HepG2 (cell line): ENCODE measurements around the gene MAN1B1. TPM values are rescaled to one million over a fixed set of nuclear protein-coding genes. Genes with fewer than 3 reads are reported as not detected.

ENCODE experiments used
- ATAC-seq: fragments of 200-7000 bp; cut with Tn5 transposase; 3 replicates; pipeline ENCODE4 v1.9.1; 2020; ENCODE audit warnings: mild to moderate bottlenecking, moderate library complexity
- BruUV-seq: library from RNA; stranded (reverse); fragments of 400-500 nt; replicated peaks from 2 replicates; lab custom pipeline; 2021; lab: Mats Ljungman, UMichigan
- CTCF ChIA-PET: fragments of 300-600 bp; formaldehyde crosslinking; extraction: SDS; loops from one replicate; lab custom pipeline; 2021; ENCODE audit warnings: low total read pairs, inconsistent platforms, low intra/inter-chr PET ratio; lab: Yijun Ruan, JAX
- POLR2A ChIA-PET: fragments of 350-600 bp; sonication (Branson Sonifier 250); formaldehyde crosslinking; loops from one replicate; lab custom pipeline; 2020; ENCODE audit warnings: antibody characterized with exemption, inconsistent platforms; lab: Yijun Ruan, JAX
- DNase-seq: peaks from one replicate; pipeline ENCODE4 v3.0.0-alpha.2; 2015; ENCODE audit warnings: low spot score
- FAIRE-seq: peaks from 3 replicates; lab custom pipeline; 2011; peaks lifted over from hg19 to GRCh38; lab: Jason Lieb, UNC
- H2AFZ ChIP-seq: one replicate; pipeline ENCODE4 v1.6.1; 2011; ENCODE audit warnings: low read length, inconsistent platforms
- H3K27ac ChIP-seq: fragments of 300-600 bp; 3 replicates; pipeline ENCODE4 v1.8.0; 2011; ENCODE audit warnings: mixed run types, mild to moderate bottlenecking, mixed read lengths, low read length, inconsistent platforms; ENCODE audit not compliant: insufficient read depth; ENCODE audit errors: extremely low read length
- H3K27me3 ChIP-seq, 2 experiments: fragments of 200-600 bp in 1 of 2; 2 replicates in 1 of 2; 3 replicates in 1 of 2; pipeline versions ENCODE4 v1.6.0 to v1.8.0; 2011; ENCODE audit warnings: low read length in 2 of 2, mild to moderate bottlenecking in 2 of 2, moderate library complexity in 2 of 2, inconsistent platforms in 1 of 2; ENCODE audit not compliant: insufficient read depth in 2 of 2, control insufficient read depth in 1 of 2
- H3K36me3 ChIP-seq, 2 experiments: fragments of 200-600 bp in 1 of 2; replicated peaks in 1 of 2; 2 replicates in 1 of 2; 3 replicates in 1 of 2; pipeline versions ENCODE4 v1.5.1 to v1.8.0; 2011; ENCODE audit warnings: low read length in 2 of 2, inconsistent platforms in 1 of 2; ENCODE audit not compliant: insufficient read depth in 2 of 2, control insufficient read depth in 1 of 2
- H3K4me1 ChIP-seq: 2 replicates; pipeline ENCODE4 v1.5.1; 2012; ENCODE audit warnings: low read length, inconsistent platforms; ENCODE audit not compliant: insufficient read depth
- H3K4me2 ChIP-seq: 2 replicates; pipeline ENCODE4 v1.6.0; 2011; ENCODE audit warnings: low read depth, low read length, inconsistent platforms
- H3K4me3 ChIP-seq, 3 experiments: fragments of 200-600 bp in 1 of 3; sonication (generic), shearing (Covaris generic) in 1 of 3; replicated peaks in 1 of 3; 2 replicates each; pipeline ENCODE4 v1.5.1; 2011 to 2016; ENCODE audit warnings: low read length in 3 of 3, inconsistent platforms in 2 of 3, low read depth in 2 of 3, mild to moderate bottlenecking in 2 of 3, control low read depth in 1 of 3, mixed read lengths in 1 of 3; ENCODE audit not compliant: insufficient read depth in 1 of 3
- H3K79me2 ChIP-seq: one replicate; pipeline ENCODE4 v1.6.1; 2011; ENCODE audit warnings: low read length, inconsistent platforms; ENCODE audit not compliant: insufficient read depth
- H3K9ac ChIP-seq: 2 replicates; pipeline ENCODE4 v1.6.0; 2011; ENCODE audit warnings: mild to moderate bottlenecking, low read depth, low read length, inconsistent platforms; ENCODE audit not compliant: insufficient read depth
- H3K9me3 ChIP-seq: 2 replicates; pipeline ENCODE4 v1.5.1; 2012; ENCODE audit warnings: mild to moderate bottlenecking, low read length
- H4K20me1 ChIP-seq: 2 replicates; pipeline ENCODE4 v1.6.0; 2011; ENCODE audit warnings: inconsistent platforms, mild to moderate bottlenecking, low read length, moderate library complexity; ENCODE audit not compliant: insufficient read depth
- GPBP1L1 ChIP-seq: sonication (generic); formaldehyde crosslinking; IDR thresholded peaks from 2 replicates; pipeline ENCODE4 v1.5.0; 2020; ENCODE audit warnings: mild to moderate bottlenecking, missing genetic modification reagents
- NFAT5 ChIP-seq: sonication (generic); formaldehyde crosslinking; IDR thresholded peaks from 2 replicates; pipeline ENCODE4 v1.4.0; 2020; ENCODE audit warnings: missing genetic modification reagents
- SMARCE1 ChIP-seq: fragments of 450-650 bp; IDR thresholded peaks from 2 replicates; pipeline ENCODE4 v1.6.1; 2017; ENCODE audit warnings: borderline replicate concordance
- ZNF317 ChIP-seq: sonication (generic); formaldehyde crosslinking; IDR thresholded peaks from 2 replicates; pipeline ENCODE4 v1.5.0; 2020; ENCODE audit warnings: mild to moderate bottlenecking, missing genetic modification reagents
- ZNF382 ChIP-seq: sonication (generic); formaldehyde crosslinking; IDR thresholded peaks from 2 replicates; pipeline ENCODE4 v1.5.0; 2020; ENCODE audit warnings: missing genetic modification reagents, mild to moderate bottlenecking, borderline replicate concordance
- ZNF790 ChIP-seq: sonication (generic); formaldehyde crosslinking; IDR thresholded peaks from 2 replicates; pipeline ENCODE4 v1.8.0; 2022; ENCODE audit warnings: missing genetic modification reagents, mild to moderate bottlenecking, borderline replicate concordance
- WGBS: methylation state at CpG from one replicate; pipeline ENCODE4 v1.1.6; 2017; ENCODE audit warnings: low lambda C conversion rate; 5-methylcytosine and 5-hydroxymethylcytosine counted together
- in situ Hi-C: cut with HindIII; loops from 2 replicates; pipeline ENCODE4 v1.10.0; 2017; ENCODE audit warnings: low pct_unique_long_range_greater_than_20kb; ENCODE audit not compliant: extremely low pct_ligation_motif_present
- intact Hi-C: fragments of 100-400 bp; cut with micrococcal nuclease; formaldehyde crosslinking; loops from one replicate; pipeline ENCODE4 v1.10.0; 2022; ENCODE audit not compliant: unreplicated experiment
- polyA plus RNA-seq, 8 experiments: library from polyadenylated mRNA; depleted of rRNA in 3 of 8; stranded (reverse) in 7 of 8; unstranded in 1 of 8; fragments of >200 nt; fragmentation: Illumina TruSeq in 4 of 8; extraction: Trizol in 4 of 8; gene quantifications; 2 replicates each; pipeline versions ENCODE4 v1.2.1 to v1.2.3, GENCODE V29; 2011 to 2016; ENCODE audit warnings: low read depth in 4 of 8, missing spikeins in 1 of 8, mixed read lengths in 1 of 8; ENCODE audit not compliant: insufficient read depth in 1 of 8
- total RNA-seq, 5 experiments: library from RNA; depleted of rRNA; stranded (reverse); fragments of >200 nt; fragmentation: Illumina TruSeq; extraction: Trizol; gene quantifications; 2 replicates each; pipeline ENCODE4 v1.2.3, GENCODE V29; 2016; ENCODE audit warnings: low read depth in 1 of 5

Gene MAN1B1
- total and polyA plus RNA-seq, 2 of the 13 experiments (the other 11 are each of a cell fraction or from before 2014, with no cell fraction given), result 48.9 to 59.5 TPM

- TF ChIP-seq GPBP1L1 (CRISPR knock-in tag), result no peak
- TF ChIP-seq SMARCE1, result no peak
- TF ChIP-seq ZNF790 (CRISPR knock-in tag), result no peak
- TF ChIP-seq ZNF382 (CRISPR knock-in tag), result no peak
Measured at GRCh38 chr9:137064027-137064879, 22.5 kb upstream of the MAN1B1 start (continued).

GRCh38 chr9:137064880-137065164, 22.0 kb upstream of the MAN1B1 start:
- Histone ChIP-seq H3K9me3 (no peaks in the 10 kb centered on the region), H3K27me3 (no peaks in the 10 kb centered on the region; a peak in 1 of 5 replicates), H3K36me3 (peaks cover 3 to 16% of the 10 kb centered on the region in 2 experiments; a peak in 2 of 5 replicates)
- CTCF ChIA-PET, result interaction anchor here (1.3 kb wide), 1 partner anchor 19 kb away, joined by 16 read pairs; the partner anchor contains the start of gene NPDC1
- in situ Hi-C loops, result no loop called here
- no peak for TF ChIP-seq NFAT5 (CRISPR knock-in tag)
- no peak for TF ChIP-seq ZNF317 (CRISPR knock-in tag)
- TF ChIP-seq, all 625 proteins: peak for 0
- intact Hi-C loops, result no loop called here
- FAIRE-seq (no peak), ATAC-seq (no peak), DNase-seq (no peak)
- H3K27ac ChIP-seq, result no peak overlapping the region
- no peak overlapping the region for H3K9ac ChIP-seq
- H3K4me1 ChIP-seq, result peaks cover 25% of the 10 kb centered on the region
- H2AFZ ChIP-seq, result no peak overlapping the region
- H4K20me1 ChIP-seq, result peaks cover 7% of the 10 kb centered on the region; the same call in 1 of the 2 replicates
- H3K4me2 ChIP-seq, result no peak overlapping the region
- no TSS peak for BruUV-seq
- POLR2A ChIA-PET, result no interaction called here
- H3K79me2 ChIP-seq, result peaks cover 13% of the 10 kb centered on the region
- H3K4me3 ChIP-seq, result no peak overlapping the region
- 94% methylated on average over 8 of the region's 12 CpGs for WGBS
